K562 (cell line): Measurements from ENCODE around the gene BMF. TPM values are rescaled to one million over a fixed set of nuclear protein-coding genes. Genes with fewer than 3 reads are reported as not detected.

Experiments
- CHD4 ChIP-seq: fragments of 200-600 bp; sonication (generic); IDR thresholded peaks from 3 replicates; pipeline ENCODE4 v1.6.1; 2012; ENCODE audit warnings: low read depth, mild to moderate bottlenecking, mixed read lengths, low read length, inconsistent platforms; ENCODE audit not compliant: insufficient read depth, insufficient replicate concordance, poor library complexity, severe bottlenecking
- DDX20 ChIP-seq: fragments of 450-650 bp; IDR thresholded peaks from 2 replicates; pipeline ENCODE4 v1.6.1; 2016; ENCODE audit warnings: missing genetic modification characterization, low read depth, mild to moderate bottlenecking, missing compliant biosample characterization, moderate library complexity
- FIP1L1 ChIP-seq: fragments of 200-400 bp; formaldehyde crosslinking; IDR thresholded peaks from 2 replicates; pipeline ENCODE4 v1.6.1; 2018; ENCODE audit warnings: mild to moderate bottlenecking, low read depth, low read length; ENCODE audit not compliant: poor library complexity, severe bottlenecking
- FOXK2 ChIP-seq, 2 experiments: fragments of 450-650 bp; IDR thresholded peaks in 1 of 2; conservative IDR thresholded peaks in 1 of 2; 2 replicates each; pipeline ENCODE4 v1.6.1; 2016; ENCODE audit warnings: low read depth in 2 of 2, mild to moderate bottlenecking in 1 of 2
- KAT2B ChIP-seq: IDR thresholded peaks from one replicate; pipeline ENCODE4 v1.6.1; 2012; ENCODE audit warnings: low read depth, mild to moderate bottlenecking, control low read depth, inconsistent platforms, low read length, moderate library complexity
- MBD1 ChIP-seq: fragments of 250-450 bp; sonication (Bioruptor Pico); IDR thresholded peaks from 2 replicates; pipeline ENCODE4 v1.8.0; 2022; ENCODE audit warnings: inconsistent platforms
- NFRKB ChIP-seq: fragments of 450-650 bp; IDR thresholded peaks from 2 replicates; pipeline ENCODE4 v1.6.1; 2016; ENCODE audit warnings: low read depth
- RB1 ChIP-seq: fragments of 450-650 bp; IDR thresholded peaks from 2 replicates; pipeline ENCODE4 v1.6.1; 2017; ENCODE audit warnings: low read depth, mild to moderate bottlenecking
- RBBP5 ChIP-seq: fragments of 200-600 bp; sonication (generic); IDR thresholded peaks from 2 replicates; pipeline ENCODE4 v1.6.1; 2012; ENCODE audit warnings: borderline replicate concordance, mild to moderate bottlenecking, low read length, control low read depth, inconsistent platforms; ENCODE audit not compliant: insufficient read depth, poor library complexity, severe bottlenecking
- SIRT6 ChIP-seq: IDR thresholded peaks from one replicate; pipeline ENCODE4 v1.6.1; 2012; ENCODE audit warnings: low read depth, mild to moderate bottlenecking, control low read depth, inconsistent platforms, low read length, moderate library complexity
- SRF ChIP-seq, 2 experiments: fragments of 250-450, 450-650 bp in 1 of 2; sonication (Bioruptor Pico) in 1 of 2; sonication (generic) in 1 of 2; formaldehyde crosslinking; IDR thresholded peaks; 2 replicates each; pipeline versions ENCODE4 v1.5.0 to v1.5.1; 2020 to 2022; ENCODE audit warnings: mild to moderate bottlenecking in 1 of 2, missing genetic modification reagents in 1 of 2
- TAF7 ChIP-seq: fragments of 450-650 bp; IDR thresholded peaks from 2 replicates; pipeline ENCODE4 v1.6.1; 2016; ENCODE audit warnings: missing genetic modification characterization, missing compliant biosample characterization
- TFAP4 ChIP-seq: sonication (generic); formaldehyde crosslinking; IDR thresholded peaks from 2 replicates; pipeline ENCODE4 v1.8.0; 2022; ENCODE audit warnings: missing genetic modification reagents, mild to moderate bottlenecking, moderate library complexity, borderline replicate concordance
- TSHZ1 ChIP-seq: fragments of 250-450 bp; sonication (Bioruptor Pico); IDR thresholded peaks from 2 replicates; pipeline ENCODE4 v1.4.0; 2020; ENCODE audit warnings: mild to moderate bottlenecking, moderate library complexity
- U2AF2 ChIP-seq: fragments of 200-400 bp; formaldehyde crosslinking; optimal IDR thresholded peaks from 2 replicates; pipeline ENCODE3; 2017; ENCODE audit warnings: low read depth, mild to moderate bottlenecking, low read length
- YBX1 ChIP-seq: fragments of 450-650 bp; IDR thresholded peaks from 2 replicates; pipeline ENCODE4 v1.7.1; 2016; ENCODE audit warnings: mild to moderate bottlenecking
- ZNF121 ChIP-seq: sonication (generic); formaldehyde crosslinking; conservative IDR thresholded peaks from 2 replicates; pipeline ENCODE4 v1.8.0; 2022; ENCODE audit warnings: missing genetic modification reagents
- ZNF217 ChIP-seq: sonication (generic); formaldehyde crosslinking; IDR thresholded peaks from 2 replicates; pipeline ENCODE4 v1.8.0; 2022; ENCODE audit warnings: mild to moderate bottlenecking, missing genetic modification reagents
- ZNF512 ChIP-seq: IDR thresholded peaks from 2 replicates; pipeline ENCODE4 v1.6.1; 2016; ENCODE audit warnings: missing genetic modification characterization, missing compliant biosample characterization
- ZNF766 ChIP-seq: fragments of 200-800 bp; sonication (Bioruptor generic); conservative IDR thresholded peaks from 2 replicates; pipeline ENCODE4 v1.6.1; 2016; ENCODE audit warnings: missing genetic modification characterization, missing compliant biosample characterization
- polyA plus RNA-seq, 8 experiments: library from polyadenylated mRNA; depleted of rRNA in 4 of 8; stranded (reverse) in 5 of 8; unstranded in 3 of 8; fragments of >200 nt; fragmentation: Nextera tagmentation in 2 of 8; fragmentation: Illumina TruSeq in 1 of 8; extraction: Ambion mirVana in 2 of 8; extraction: Trizol in 1 of 8; gene quantifications; 2 replicates each; pipeline versions ENCODE4 v1.2.1 to v1.2.3, GENCODE V29; 2011 to 2014; ENCODE audit warnings: inconsistent platforms in 1 of 8, missing spikeins in 1 of 8
- total RNA-seq, 7 experiments: library from RNA; depleted of rRNA in 6 of 7; stranded (reverse); fragments of >200 nt in 6 of 7; fragmentation: Illumina TruSeq in 2 of 7; extraction: Trizol in 2 of 7; gene quantifications; 2 replicates each; pipeline versions ENCODE4 v1.2.1 to v1.2.3, GENCODE V29; 2011 to 2021; ENCODE audit warnings: low replicate concordance in 1 of 7

The BMF gene
- total and polyA plus RNA-seq, 9 of the 15 experiments (the other 6 are each of a cell fraction or from before 2014, with no cell fraction given) = 0.25 to 0.91 (median 0.59) TPM; not detected in 2

- peak; percentile 96 for TF ChIP-seq RB1
- TF ChIP-seq TSHZ1 = no peak
- TF ChIP-seq U2AF2 = no peak
- TF ChIP-seq RBBP5 = no peak
- no peak for TF ChIP-seq ZNF121 (CRISPR knock-in tag)
- TF ChIP-seq ZNF217 (CRISPR knock-in tag) = no peak
- no peak for TF ChIP-seq YBX1
- no peak for TF ChIP-seq NFRKB
- no peak for TF ChIP-seq SIRT6
- no peak for TF ChIP-seq ZNF512
- no peak for TF ChIP-seq DDX20 (tag)
- no peak for TF ChIP-seq SRF (CRISPR knock-in tag; IDR thresholded peaks at IDR 0.05)
- TF ChIP-seq CHD4 = peak; percentile 63
- TF ChIP-seq ZNF766 (CRISPR knock-in tag) = no peak
- TF ChIP-seq TAF7 = no peak
- no peak for TF ChIP-seq KAT2B
- peak; percentile 57; the same call in 1 of the 2 replicates for TF ChIP-seq TFAP4 (CRISPR knock-in tag)
- no peak for TF ChIP-seq MBD1 (CRISPR knock-in tag)
- no peak for TF ChIP-seq FIP1L1
- TF ChIP-seq FOXK2 (conservative IDR thresholded peaks at IDR 0.05 in 1 of 2, IDR thresholded peaks at IDR 0.05 in 1 of 2; ENCODE audit: low read depth in 2 of 2) = no peak
These were observed 3.7 kb downstream of the BMF start (continued) for GRCh38 chr15:40104865-40105516.
